Suprapubic skin (tissue), 4 donors: Measurements from ENCODE around the gene JMJD1C.

ENCODE experiments used
- POLR2A ChIP-seq, 2 donors: fragments of 450-650 bp; IDR thresholded peaks; one replicate each; pipeline ENCODE4 v1.6.1; 2017; ENCODE audit warnings: antibody characterized with exemption in 2 of 2, mild to moderate bottlenecking in 2 of 2, moderate library complexity in 2 of 2
- POLR2AphosphoS5 ChIP-seq, 3 donors: sonication (generic); formaldehyde crosslinking; IDR thresholded peaks; one replicate each; pipeline ENCODE4 v1.6.1; 2017; ENCODE audit warnings: antibody characterized with exemption in 3 of 3
- TF ChIP-seq, protein P1 (sequence below), 2 donors: fragments of 200-600 bp in 1 of 2; fragments of 450-650 bp in 1 of 2; sonication (generic) in 1 of 2; IDR thresholded peaks; one replicate each; pipeline ENCODE4 v1.5.1; 2016 to 2019; ENCODE audit warnings: antibody characterized with exemption in 2 of 2, mild to moderate bottlenecking in 1 of 2, moderate library complexity in 1 of 2

GRCh38 chr10:63261496-63261895 is 204.3 kb downstream of the JMJD1C start:
- TF ChIP-seq, protein P1, sequence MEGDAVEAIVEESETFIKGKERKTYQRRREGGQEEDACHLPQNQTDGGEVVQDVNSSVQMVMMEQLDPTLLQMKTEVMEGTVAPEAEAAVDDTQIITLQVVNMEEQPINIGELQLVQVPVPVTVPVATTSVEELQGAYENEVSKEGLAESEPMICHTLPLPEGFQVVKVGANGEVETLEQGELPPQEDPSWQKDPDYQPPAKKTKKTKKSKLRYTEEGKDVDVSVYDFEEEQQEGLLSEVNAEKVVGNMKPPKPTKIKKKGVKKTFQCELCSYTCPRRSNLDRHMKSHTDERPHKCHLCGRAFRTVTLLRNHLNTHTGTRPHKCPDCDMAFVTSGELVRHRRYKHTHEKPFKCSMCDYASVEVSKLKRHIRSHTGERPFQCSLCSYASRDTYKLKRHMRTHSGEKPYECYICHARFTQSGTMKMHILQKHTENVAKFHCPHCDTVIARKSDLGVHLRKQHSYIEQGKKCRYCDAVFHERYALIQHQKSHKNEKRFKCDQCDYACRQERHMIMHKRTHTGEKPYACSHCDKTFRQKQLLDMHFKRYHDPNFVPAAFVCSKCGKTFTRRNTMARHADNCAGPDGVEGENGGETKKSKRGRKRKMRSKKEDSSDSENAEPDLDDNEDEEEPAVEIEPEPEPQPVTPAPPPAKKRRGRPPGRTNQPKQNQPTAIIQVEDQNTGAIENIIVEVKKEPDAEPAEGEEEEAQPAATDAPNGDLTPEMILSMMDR (IDR thresholded peaks at IDR 0.05) = no peak
- TF ChIP-seq POLR2A (IDR thresholded peaks at IDR 0.05) (no peak), POLR2AphosphoS5 (IDR thresholded peaks at IDR 0.05) (no peak)
